HL-60 (cell line): Measurements from ENCODE around the gene LEF1.

ENCODE experiments used
- DNase-seq, 2 experiments: peaks; one replicate each; pipeline ENCODE4 v3.0.0-alpha.2; 2010 to 2020; ENCODE audit warnings: low read depth in 1 of 2, low spot score in 1 of 2
- H3K27ac ChIP-seq: fragments of 250-450 bp; sonication (Bioruptor Pico); replicated peaks from 2 replicates; pipeline ENCODE4 v1.5.1; 2020; ENCODE audit warnings: mild to moderate bottlenecking, moderate library complexity
- H3K27me3 ChIP-seq: fragments of 250-450 bp; sonication (Bioruptor Pico); 2 replicates; pipeline ENCODE4 v1.5.1; 2021; ENCODE audit warnings: mild to moderate bottlenecking, moderate library complexity; ENCODE audit not compliant: insufficient read depth, poor library complexity, severe bottlenecking
- H3K4me3 ChIP-seq: replicated peaks from 2 replicates; pipeline ENCODE4 v1.5.1; 2011; ENCODE audit warnings: mild to moderate bottlenecking, control low read depth, low read length; ENCODE audit not compliant: insufficient read depth
- CTCF ChIP-seq: IDR thresholded peaks from one replicate; pipeline ENCODE4 v1.5.1; 2011; ENCODE audit warnings: low read length, control low read depth, inconsistent platforms; ENCODE audit not compliant: insufficient read depth
- GABPA ChIP-seq: IDR thresholded peaks from 2 replicates; pipeline ENCODE4 v1.6.1; 2012; ENCODE audit warnings: low read depth
- POLR2AphosphoS5 ChIP-seq: IDR thresholded peaks from 2 replicates; pipeline ENCODE4 v1.6.1; 2012; ENCODE audit warnings: low read depth
- REST ChIP-seq: IDR thresholded peaks from 2 replicates; pipeline ENCODE4 v1.6.1; 2012; ENCODE audit warnings: low read depth; ENCODE audit not compliant: insufficient replicate concordance
- SPI1 ChIP-seq: IDR thresholded peaks from 2 replicates; pipeline ENCODE4 v1.6.1; 2012; ENCODE audit warnings: low read depth, mild to moderate bottlenecking, borderline replicate concordance

Gene LEF1

GRCh38 chr4:108043526-108043925, 125.2 kb downstream of the LEF1 start:
- H3K27ac ChIP-seq = no peak overlapping the region
- no peak overlapping the region for H3K4me3 ChIP-seq
- no peaks in the 10 kb centered on the region for H3K27me3 ChIP-seq
- DNase-seq = no peak
- TF ChIP-seq CTCF (no peak), POLR2AphosphoS5 (no peak), REST (no peak), GABPA (no peak)

- TF ChIP-seq CTCF (no peak), POLR2AphosphoS5 (no peak), REST (no peak), GABPA (no peak), SPI1 (no peak)
- no peak for DNase-seq
- Histone ChIP-seq H3K27me3 (no peaks in the 10 kb centered on the region), H3K4me3 (no peak overlapping the region), H3K27ac (no peak overlapping the region)
Observed at GRCh38 chr4:108042927-108043326, 125.8 kb downstream of the LEF1 start.

GRCh38 chr4:108037884-108038283, 130.8 kb downstream of the LEF1 start:
- Histone ChIP-seq H3K4me3 (no peak overlapping the region), H3K27ac (no peak overlapping the region), H3K27me3 (no peaks in the 10 kb centered on the region)
- no peak for DNase-seq
- no peak for TF ChIP-seq CTCF
- TF ChIP-seq REST = no peak
- TF ChIP-seq SPI1 = no peak
- no peak for TF ChIP-seq GABPA
- no peak for TF ChIP-seq POLR2AphosphoS5
